K562 (cell line): ENCODE data around the gene GABRA4. TPM values are rescaled to one million over a fixed set of nuclear protein-coding genes. Genes with fewer than 3 reads are reported as not detected.

Experiments
- ATAC-seq: fragments of 200-7000 bp; cut with Tn5 transposase; 3 replicates; pipeline ENCODE4 v1.9.1; 2020; ENCODE audit warnings: moderate library complexity
- BruUV-seq: library from RNA; stranded (reverse); fragments of 400-500 nt; replicated peaks from 2 replicates; lab custom pipeline; 2021; lab: Mats Ljungman, UMichigan
- CTCF ChIA-PET: fragments of 300-600 bp; formaldehyde crosslinking; extraction: SDS; loops from one replicate; lab custom pipeline; 2021; ENCODE audit warnings: low intra/inter-chr PET ratio; lab: Yijun Ruan, JAX
- POLR2A ChIA-PET: fragments of 300-600, 350-650 bp; sonication (Branson Sonifier 250); formaldehyde crosslinking; extraction: SDS; loops from one replicate; lab custom pipeline; 2021; ENCODE audit warnings: antibody characterized with exemption, inconsistent platforms; lab: Yijun Ruan, JAX
- DNase-seq, 4 experiments: peaks; one replicate each; pipeline versions ENCODE4 v3.0.0 to v3.0.0-alpha.2; 2011 to 2018; ENCODE audit warnings: low spot score in 3 of 4, mixed read lengths in 3 of 4; ENCODE audit errors: extremely low read depth in 1 of 4
- FAIRE-seq: peaks from 2 replicates; lab custom pipeline; 2011; peaks lifted over from hg19 to GRCh38; lab: Jason Lieb, UNC
- H2AFZ ChIP-seq: 2 replicates; pipeline ENCODE4 v1.6.0; 2011; ENCODE audit warnings: low read depth, low read length, control low read depth, inconsistent platforms
- H3K27ac ChIP-seq: fragments of 200-600 bp; 3 replicates; pipeline ENCODE4 v1.8.0; 2011; ENCODE audit warnings: low read depth, mild to moderate bottlenecking, control low read depth, inconsistent platforms, low read length, moderate library complexity, mixed read lengths; ENCODE audit errors: extremely low read depth
- H3K27me3 ChIP-seq, 2 experiments: fragments of 300-600 bp in 1 of 2; 2 replicates in 1 of 2; 3 replicates in 1 of 2; pipeline versions ENCODE4 v1.6.0 to v1.8.0; 2011; ENCODE audit warnings: inconsistent platforms in 2 of 2, low read length in 2 of 2, mild to moderate bottlenecking in 1 of 2, mixed read lengths in 1 of 2, moderate library complexity in 1 of 2; ENCODE audit not compliant: control insufficient read depth in 2 of 2, insufficient read depth in 2 of 2
- H3K36me3 ChIP-seq: fragments of 300-600 bp; 3 replicates; pipeline ENCODE4 v1.8.0; 2011; ENCODE audit warnings: mild to moderate bottlenecking, low read length, inconsistent platforms; ENCODE audit not compliant: control insufficient read depth, insufficient read depth
- H3K4me1 ChIP-seq, 2 experiments: fragments of 200-600 bp in 1 of 2; replicated peaks in 1 of 2; 2 replicates in 1 of 2; 3 replicates in 1 of 2; pipeline versions ENCODE4 v1.5.1 to v1.8.0; 2011; ENCODE audit warnings: inconsistent platforms in 2 of 2, low read length in 2 of 2, mild to moderate bottlenecking in 1 of 2, mixed read lengths in 1 of 2, moderate library complexity in 1 of 2; ENCODE audit not compliant: control insufficient read depth in 2 of 2, insufficient read depth in 2 of 2
- H3K4me2 ChIP-seq: 2 replicates; pipeline ENCODE4 v1.6.1; 2011; ENCODE audit warnings: low read length, control low read depth, inconsistent platforms, mixed read lengths; ENCODE audit not compliant: insufficient read depth
- H3K4me3 ChIP-seq: fragments of 200-600 bp; sonication (generic), shearing (Covaris generic); 2 replicates; pipeline ENCODE4 v1.5.1; 2016; ENCODE audit warnings: control low read depth, inconsistent platforms
- H3K79me2 ChIP-seq: fragments of 200-600 bp; 3 replicates; pipeline ENCODE4 v1.8.0; 2011; ENCODE audit warnings: low read length, inconsistent platforms; ENCODE audit not compliant: control insufficient read depth, insufficient read depth
- H3K9ac ChIP-seq, 2 experiments: 2 replicates each; pipeline versions ENCODE4 v1.6.0 to v1.6.1; 2011; ENCODE audit warnings: low read depth in 2 of 2, low read length in 2 of 2, control low read depth in 1 of 2, inconsistent platforms in 1 of 2, mild to moderate bottlenecking in 1 of 2, mixed read lengths in 1 of 2; ENCODE audit not compliant: insufficient read depth in 1 of 2
- H3K9me1 ChIP-seq: one replicate; pipeline ENCODE4 v1.6.0; 2011; ENCODE audit warnings: inconsistent platforms, mild to moderate bottlenecking, low read length, moderate library complexity; ENCODE audit not compliant: control insufficient read depth, insufficient read depth
- H3K9me3 ChIP-seq: replicated peaks from 2 replicates; pipeline ENCODE4 v1.5.1; 2011; ENCODE audit warnings: low read depth, low read length, inconsistent platforms; ENCODE audit not compliant: control insufficient read depth, insufficient read depth
- H4K20me1 ChIP-seq: replicated peaks from 2 replicates; pipeline ENCODE4 v1.6.1; 2011; ENCODE audit warnings: low read length, inconsistent platforms, mixed read lengths; ENCODE audit not compliant: control insufficient read depth, insufficient read depth
- ASH1L ChIP-seq: fragments of 450-650 bp; IDR thresholded peaks from 2 replicates; pipeline ENCODE4 v1.6.1; 2018; ENCODE audit warnings: borderline replicate concordance, mild to moderate bottlenecking, low read depth; ENCODE audit not compliant: partially characterized antibody
- ATF2 ChIP-seq: sonication (generic); formaldehyde crosslinking; IDR thresholded peaks from 2 replicates; pipeline ENCODE4 v1.8.1; 2022; ENCODE audit warnings: missing genetic modification reagents
- CEBPZ ChIP-seq: fragments of 150-350 bp; IDR thresholded peaks from 2 replicates; pipeline ENCODE4 v1.6.1; 2014; ENCODE audit warnings: low read depth, mild to moderate bottlenecking, low read length, borderline replicate concordance
- CREM ChIP-seq: IDR thresholded peaks from 2 replicates; pipeline ENCODE4 v1.6.1; 2014; ENCODE audit warnings: antibody characterized with exemption, low read depth
- HLTF ChIP-seq: fragments of 450-650 bp; IDR thresholded peaks from 2 replicates; pipeline ENCODE4 v1.6.1; 2016
- KDM5B ChIP-seq: fragments of 200-600 bp; sonication (generic); IDR thresholded peaks from 2 replicates; pipeline ENCODE4 v1.6.1; 2012; ENCODE audit warnings: low read depth, mild to moderate bottlenecking, moderate library complexity, low read length, control low read depth, inconsistent platforms; ENCODE audit not compliant: insufficient replicate concordance
- MEF2A ChIP-seq: IDR thresholded peaks from 2 replicates; pipeline ENCODE4 v1.6.1; 2011; ENCODE audit warnings: low read depth, mild to moderate bottlenecking, low read length, moderate library complexity; ENCODE audit not compliant: control insufficient read depth
- MLLT1 ChIP-seq, 2 experiments: fragments of 450-650 bp; IDR thresholded peaks; 2 replicates each; pipeline ENCODE4 v1.6.1; 2016
- MTF1 ChIP-seq: fragments of 250-450 bp; sonication (Bioruptor Pico); IDR thresholded peaks from 2 replicates; pipeline ENCODE4 v1.9.0; 2021; ENCODE audit warnings: moderate library complexity, mild to moderate bottlenecking, inconsistent platforms, borderline replicate concordance
- NFE2 ChIP-seq: IDR thresholded peaks from 2 replicates; pipeline ENCODE4 v1.6.1; 2014; ENCODE audit warnings: antibody characterized with exemption, low read depth
- SMARCC2 ChIP-seq: fragments of 450-650 bp; IDR thresholded peaks from 2 replicates; pipeline ENCODE4 v1.6.1; 2017; ENCODE audit warnings: antibody characterized with exemption, moderate library complexity, mild to moderate bottlenecking, low read depth
- SOX6 ChIP-seq: fragments of 450-650 bp; IDR thresholded peaks from 2 replicates; pipeline ENCODE4 v1.6.1; 2014; ENCODE audit warnings: mild to moderate bottlenecking
- ZNF408 ChIP-seq: fragments of 250-450 bp; sonication (Bioruptor Pico); IDR thresholded peaks from 2 replicates; pipeline ENCODE4 v1.4.0; 2020; ENCODE audit warnings: low read depth, mild to moderate bottlenecking, moderate library complexity
- ZNF507 ChIP-seq: conservative IDR thresholded peaks from 2 replicates; pipeline ENCODE4 v1.6.1; 2017; ENCODE audit warnings: missing genetic modification characterization, missing compliant biosample characterization
- WGBS: fragments of 100-300 bp; shearing (Covaris generic); methylation state at CpG from one replicate; pipeline ENCODE4 v1.1.6; 2016; ENCODE audit warnings: low coverage, mixed read lengths; ENCODE audit not compliant: insufficient coverage; ENCODE audit errors: missing lambda C conversion rate; 5-methylcytosine and 5-hydroxymethylcytosine counted together
- in situ Hi-C: fragments of 300-500 bp; cut with MboI; formaldehyde crosslinking; loops from 4 replicates; pipeline ENCODE4 v1.15.0; 2018; ENCODE audit warnings: inconsistent platforms, mixed read lengths
- intact Hi-C: fragments of 100-400 bp; cut with micrococcal nuclease; formaldehyde crosslinking; loops from 2 replicates; pipeline ENCODE4 v1.14.2; 2022
- polyA plus RNA-seq, 8 experiments: library from polyadenylated mRNA; depleted of rRNA in 4 of 8; stranded (reverse) in 5 of 8; unstranded in 3 of 8; fragments of >200 nt; fragmentation: Nextera tagmentation in 2 of 8; fragmentation: Illumina TruSeq in 1 of 8; extraction: Ambion mirVana in 2 of 8; extraction: Trizol in 1 of 8; gene quantifications; 2 replicates each; pipeline versions ENCODE4 v1.2.1 to v1.2.3, GENCODE V29; 2011 to 2014; ENCODE audit warnings: inconsistent platforms in 1 of 8, missing spikeins in 1 of 8
- total RNA-seq, 7 experiments: library from RNA; depleted of rRNA in 6 of 7; stranded (reverse); fragments of >200 nt in 6 of 7; fragmentation: Illumina TruSeq in 2 of 7; extraction: Trizol in 2 of 7; gene quantifications; 2 replicates each; pipeline versions ENCODE4 v1.2.1 to v1.2.3, GENCODE V29; 2011 to 2021; ENCODE audit warnings: low replicate concordance in 1 of 7

The GABRA4 gene
- total and polyA plus RNA-seq, 9 of the 15 experiments (the other 6 are each of a cell fraction or from before 2014, with no cell fraction given) = not detected

- ChIA-PET CTCF (no interaction called here), POLR2A (no interaction called here)
- no peak overlapping the region for H3K4me3 ChIP-seq
- no peaks in the 10 kb centered on the region for H3K4me1 ChIP-seq
- intact Hi-C loops = no loop called here
- no TSS peak for BruUV-seq
- in situ Hi-C loops = no loop called here
- 4% methylated on average over 3 of the region's 3 CpGs for WGBS
- H3K9me3 ChIP-seq = no peaks in the 10 kb centered on the region
- DNase-seq (no peak), FAIRE-seq (no peak), ATAC-seq (no peak)
- H3K36me3 ChIP-seq = no peaks in the 10 kb centered on the region
- H3K9ac ChIP-seq = no peak overlapping the region
- H3K27ac ChIP-seq = no peak overlapping the region
- no peaks in the 10 kb centered on the region for H3K9me1 ChIP-seq
- no peaks in the 10 kb centered on the region for H3K79me2 ChIP-seq
- no peaks in the 10 kb centered on the region for H4K20me1 ChIP-seq
- H2AFZ ChIP-seq = no peak overlapping the region
- H3K4me2 ChIP-seq = no peak overlapping the region
- H3K27me3 ChIP-seq = no peaks in the 10 kb centered on the region
- TF ChIP-seq HLTF (no peak), SOX6 (no peak), ATF2 (no peak), MLLT1 (IDR thresholded peaks at IDR 0.05) (no peak), MEF2A (no peak), SMARCC2 (no peak), KDM5B (no peak), ZNF507 (tag) (no peak), NFE2 (no peak), ZNF408 (CRISPR knock-in tag) (no peak), CEBPZ (no peak), CREM (no peak), MTF1 (CRISPR knock-in tag) (no peak), ASH1L (no peak)
Observed at GRCh38 chr4:46922205-46922604, 71.2 kb downstream of the GABRA4 start.
